Heart left ventricle (tissue), 16 donors: ENCODE data around the gene ACSF3. TPM values are rescaled to one million over a fixed set of nuclear protein-coding genes. Genes with fewer than 3 reads are reported as not detected.

Source experiments
- ATAC-seq, 4 donors: fragments of 200-7000 bp; cut with Tn5 transposase; one replicate each; pipeline ENCODE4 v1.9.1; 2020 to 2022; ENCODE audit warnings: moderate library complexity in 4 of 4, mild to moderate bottlenecking in 3 of 4, moderate number of reproducible peaks in 1 of 4
- DNase-seq, 5 donors: peaks; one replicate each; pipeline ENCODE4 v3.0.0-alpha.2; 2020
- H3K27ac ChIP-seq, 12 donors: fragments of 200-600 bp; sonication (generic) in 4 of 12; one replicate each; pipeline versions ENCODE4 v1.5.0 to v1.8.0; 2016 to 2022; ENCODE audit warnings: mild to moderate bottlenecking in 2 of 12
- H3K27me3 ChIP-seq, 9 donors: fragments of 200-600 bp; sonication (generic) in 2 of 9; one replicate each; pipeline versions ENCODE4 v1.5.1 to v1.8.0; 2016 to 2022; ENCODE audit warnings: mild to moderate bottlenecking in 3 of 9
- H3K36me3 ChIP-seq, 9 donors: fragments of 200-600 bp; sonication (generic) in 2 of 9; one replicate each; pipeline versions ENCODE4 v1.5.0 to v1.8.0; 2018 to 2022; ENCODE audit warnings: mild to moderate bottlenecking in 2 of 9
- H3K4me1 ChIP-seq, 12 donors: fragments of 200-600 bp; sonication (generic) in 4 of 12; one replicate each; pipeline versions ENCODE4 v1.5.0 to v1.8.0; 2016 to 2022; ENCODE audit warnings: mild to moderate bottlenecking in 3 of 12
- H3K4me3 ChIP-seq, 12 donors: fragments of 200-600 bp; sonication (generic) in 4 of 12; one replicate each; pipeline versions ENCODE4 v1.5.0 to v1.8.0; 2017 to 2022; ENCODE audit warnings: mild to moderate bottlenecking in 9 of 12, moderate library complexity in 4 of 12
- H3K9me3 ChIP-seq, 12 donors: fragments of 200-600 bp; sonication (generic) in 4 of 12; one replicate each; pipeline versions ENCODE4 v1.5.0 to v1.8.0; 2016 to 2022; ENCODE audit warnings: mild to moderate bottlenecking in 1 of 12
- CTCF ChIP-seq, 12 donors: fragments of 200-600 bp; sonication (generic) in 4 of 12; IDR thresholded peaks; one replicate each; pipeline versions ENCODE4 v1.5.0 to v1.8.0; 2018 to 2022; ENCODE audit warnings: antibody characterized with exemption in 12 of 12, mild to moderate bottlenecking in 5 of 12
- POLR2A ChIP-seq, 2 donors: fragments of 450-650 bp; IDR thresholded peaks; one replicate each; pipeline ENCODE4 v1.6.1; 2017; ENCODE audit warnings: antibody characterized with exemption in 2 of 2, mild to moderate bottlenecking in 2 of 2, moderate library complexity in 2 of 2
- WGBS, 4 donors: extraction: QIAGEN DNeasy Blood & Tissue Kit in 2 of 4; methylation state at CpG; one replicate each; pipeline versions ENCODE4 v1.1.5 to v1.1.7; 2013 to 2018; 5-methylcytosine and 5-hydroxymethylcytosine counted together
- intact Hi-C, 10 donors: fragments of 100-400 bp; cut with DNase I; formaldehyde crosslinking; loops; one replicate each; pipeline versions ENCODE4 v1.11.1 to v1.14.2; 2022
- polyA plus RNA-seq, 2 donors: library from polyadenylated mRNA; stranded (reverse); fragments of 200-250 nt; gene quantifications; one replicate each; pipeline ENCODE4 v1.2.3, GENCODE V29; 2013
- total RNA-seq, 9 donors: library from RNA; depleted of rRNA in 2 of 9; stranded (reverse); fragments of >200 nt in 2 of 9; fragmentation: NEBNext Ultra II Directional in 3 of 9; extraction: Animal tissue kit (Norgen Biotek cat#: 25700) in 3 of 9; gene quantifications; one replicate each; pipeline versions ENCODE4 v1.1.0 to v1.2.4, GENCODE V29; 2016 to 2023
- donor health status: ischemic (EF 13 %, LVEDD 7.1; RV severe dilation, severe dysfunction).
- donor health status: healthy with polysubstance abuse.
- donor health status: DM: no; HTN: yes; CAD: no.
- donor health status: DM: no; HTN: no; CAD: no.
- donor health status: ischemic (EF 25% LVEDD 6.9; RV normal size, moderate dysfunction).
- donor health status: ischemic (EF 25% LVEDD 5.7; RV mildly dilated, moderate dysfunction).
- donor health status: healthy.
- donor health status: DM: yes; HTN: yes; CAD: no.
- donor health status: ischemic (EF 35%, LVEDD 5.7; RV mildly dilated, moderate dysfunction).
- donor health status: nonischemic (EF 11% LVEDD 7.7; RV severe dilation, severe dysfunction).
- donor health status: DM: yes; HTN: yes; CAD: no.
- donor health status: PGD.
- donor health status: ischemic (EF 29% LVEDD 5.4; RV normal size, mild dysfunction).
- donor health status: nonischemic (EF 23%, LVEDD 6.1; RV moderate dilation, normal function).

The ACSF3 gene
- total and polyA plus RNA-seq, 11 donors = 10.3 to 26.3 (median 19.3) TPM

DNA sequence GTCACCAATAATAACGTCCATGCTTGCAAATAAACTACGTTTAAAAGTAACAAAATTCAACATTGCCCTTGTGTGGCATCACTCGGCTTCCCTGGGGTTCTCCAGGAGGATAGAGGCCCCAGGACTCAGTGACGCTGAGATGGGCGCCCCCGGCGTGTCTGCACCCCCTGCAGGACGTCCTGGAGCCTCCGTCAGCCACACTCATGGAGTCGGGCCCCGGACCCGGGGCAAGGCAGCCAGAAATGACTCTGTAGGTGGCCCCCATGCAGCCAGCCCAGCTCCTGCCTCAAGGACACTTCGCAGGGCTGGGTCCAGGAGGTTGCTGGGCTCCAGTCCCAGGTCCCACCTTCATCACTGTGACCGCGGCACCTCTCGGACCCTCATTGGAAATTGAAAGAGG is 16.6 kb upstream of the ACSF3 start:
- DNase-seq (no peak), ATAC-seq (no peak)
- Histone ChIP-seq H3K36me3 (no peaks in the 10 kb centered on the region), H3K27ac (no peak overlapping the region), H3K27me3 (peaks cover 0 to 7% (median 3%) of the 10 kb centered on the region in 9 donors), H3K4me1 (peaks cover 0 to 7% (median 0%) of the 10 kb centered on the region in 12 donors), H3K4me3 (no peak overlapping the region), H3K9me3 (no peaks in the 10 kb centered on the region)
- no peak for TF ChIP-seq CTCF (IDR thresholded peaks at IDR 0.05)
- no peak for TF ChIP-seq POLR2A (IDR thresholded peaks at IDR 0.05)
- WGBS, 4 donors = 87 to 93% (median 90%) methylated on average over 16 of the region's 16 CpGs
- intact Hi-C loops = no loop called here

GRCh38 chr16:89078172-89078571 is 15.5 kb upstream of the ACSF3 start:
- ATAC-seq (no peak), DNase-seq (no peak)
- Histone ChIP-seq H3K4me3 (no peak overlapping the region), H3K9me3 (no peaks in the 10 kb centered on the region), H3K4me1 (no peaks in the 10 kb centered on the region), H3K36me3 (no peaks in the 10 kb centered on the region), H3K27ac (no peak overlapping the region), H3K27me3 (no peaks in the 10 kb centered on the region)
- intact Hi-C loops = no loop called here
- 56 to 76% (median 67%) methylated on average over 5 to 8 of the region's 8 CpGs for WGBS, 4 donors
- TF ChIP-seq CTCF (IDR thresholded peaks at IDR 0.05) (no peak), POLR2A (IDR thresholded peaks at IDR 0.05) (no peak)

DNA sequence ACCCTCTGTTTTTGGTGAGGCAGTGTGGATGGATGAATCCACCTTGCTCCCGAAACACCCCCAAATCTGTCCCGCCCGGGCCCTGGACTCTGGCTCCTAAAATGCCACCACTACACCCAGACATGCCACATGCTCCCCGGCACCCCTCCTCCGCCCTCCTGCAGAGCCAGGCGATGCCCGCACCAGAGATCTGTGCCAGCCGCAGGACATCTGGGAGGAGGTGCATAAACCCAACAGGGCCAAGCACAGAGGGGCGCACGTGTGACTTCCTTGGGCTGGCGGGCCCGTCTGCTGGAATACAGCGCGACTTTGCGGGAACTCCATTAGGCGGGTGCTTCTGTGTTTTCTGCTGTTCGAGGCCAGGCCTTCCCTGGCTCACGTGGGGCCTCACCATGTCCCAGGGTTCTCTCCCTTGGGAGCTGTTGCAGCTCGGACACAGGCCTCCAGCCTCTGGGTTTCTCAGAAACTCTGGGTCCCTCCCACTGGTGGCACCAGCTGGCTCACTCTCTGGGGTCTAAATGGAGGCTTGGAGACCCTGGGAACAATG is 14.1 kb upstream of the ACSF3 start:
- Histone ChIP-seq H3K4me3 (no peak overlapping the region), H3K4me1 (no peaks in the 10 kb centered on the region), H3K27me3 (no peaks in the 10 kb centered on the region), H3K27ac (no peak overlapping the region), H3K36me3 (no peaks in the 10 kb centered on the region), H3K9me3 (no peaks in the 10 kb centered on the region)
- DNase-seq (no peak), ATAC-seq (peak in 1 of 4 donors; percentile 24)
- WGBS, 4 donors = 84 to 89% (median 87%) methylated on average over 11 to 19 of the region's 19 CpGs
- intact Hi-C loops = no loop called here
- TF ChIP-seq CTCF (IDR thresholded peaks at IDR 0.05) (no peak), POLR2A (IDR thresholded peaks at IDR 0.05) (no peak)

GRCh38 chr16:89080196-89080853 is 13.3 kb upstream of the ACSF3 start:
- WGBS, 4 donors = 85 to 93% (median 91%) methylated on average over 31 to 33 of the region's 33 CpGs

More at GRCh38 chr16:89080196-89080853, 13.3 kb upstream of the ACSF3 start:
- intact Hi-C loops = no loop called here
- peaks cover 0 to 5% (median 0%) of the 10 kb centered on the region in 9 donors for H3K27me3 ChIP-seq
- no peaks in the 10 kb centered on the region for H3K36me3 ChIP-seq
- DNase-seq (no peak), ATAC-seq (peak in 1 of 4 donors; percentile 18)
- no peaks in the 10 kb centered on the region for H3K9me3 ChIP-seq
- H3K27ac ChIP-seq = no peak overlapping the region
- no peak overlapping the region for H3K4me3 ChIP-seq
- TF ChIP-seq CTCF (IDR thresholded peaks at IDR 0.05) (no peak), POLR2A (IDR thresholded peaks at IDR 0.05) (no peak)
- no peaks in the 10 kb centered on the region for H3K4me1 ChIP-seq
